Breast epithelium (tissue), 3 donors: ENCODE results near the gene THOC6.

Source experiments
- CTCF ChIP-seq, 3 donors: fragments of 450-650 bp; IDR thresholded peaks; one replicate each; pipeline ENCODE4 v1.5.1; 2016 to 2017; ENCODE audit warnings: antibody characterized with exemption in 3 of 3, mild to moderate bottlenecking in 3 of 3, moderate library complexity in 3 of 3
- POLR2AphosphoS5 ChIP-seq, 3 donors: sonication (generic); formaldehyde crosslinking; IDR thresholded peaks; one replicate each; pipeline ENCODE4 v1.6.1; 2017; ENCODE audit warnings: antibody characterized with exemption in 3 of 3

- TF ChIP-seq CTCF (IDR thresholded peaks at IDR 0.05) (no peak), POLR2AphosphoS5 (IDR thresholded peaks at IDR 0.05) (no peak)
These were observed 27.7 kb downstream of the THOC6 start for GRCh38 chr16:3051494-3051893.
